ENCODE measurements around the gene SLC27A2. TPM values are rescaled to one million over a fixed set of nuclear protein-coding genes. Genes with fewer than 3 reads are reported as not detected.

SLC27A2 gene
- total and polyA plus RNA-seq, 10 of the 15 experiments (the other 5 are each of a cell fraction or from before 2014, with no cell fraction given) = 0.22 to 1.2 (median 0.69) TPM; not detected in 1

DNA sequence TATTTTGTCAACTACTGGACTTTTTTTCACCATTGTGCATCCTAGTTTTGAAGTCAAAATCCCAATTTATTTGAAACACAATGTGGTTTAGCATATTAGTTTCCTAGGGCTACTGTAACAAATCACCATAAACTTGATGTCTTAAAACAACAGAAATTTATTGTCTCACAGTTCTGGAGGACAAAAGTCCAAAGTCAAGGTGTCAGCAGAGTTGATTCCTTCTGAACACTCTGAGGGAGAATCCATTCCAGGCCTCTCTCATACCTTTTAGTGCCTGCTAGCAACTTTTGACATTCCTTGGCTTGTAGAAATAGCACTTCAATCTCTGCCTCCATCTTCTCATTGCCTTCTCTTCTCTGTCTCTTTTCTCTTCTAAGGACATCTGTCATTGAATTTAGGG is 14.9 kb upstream of the SLC27A2 start:
- Histone ChIP-seq H4K20me1 (ENCODE audit: control insufficient read depth, insufficient read depth) (no peaks in the 10 kb centered on the region), H3K36me3 (ENCODE audit: control insufficient read depth in 2 of 2, insufficient read depth in 2 of 2, low read length in 1 of 2) (no peaks in the 10 kb centered on the region), H3K79me2 (ENCODE audit: control insufficient read depth, insufficient read depth, low read length) (no peaks in the 10 kb centered on the region), H3K27ac (ENCODE audit: control insufficient read depth, insufficient read depth) (no peak overlapping the region), H3K9ac (ENCODE audit: control insufficient read depth, insufficient read depth, low read length) (no peak overlapping the region), H3K4me1 (ENCODE audit: control insufficient read depth, insufficient read depth, low read length) (no peaks in the 10 kb centered on the region), H3K9me3 (replicated peaks; ENCODE audit: control insufficient read depth, insufficient read depth, low read length) (no peaks in the 10 kb centered on the region; the same call in 2 of the 3 replicates), H3K4me2 (ENCODE audit: control insufficient read depth, insufficient read depth) (no peak overlapping the region), H2AFZ (ENCODE audit: control insufficient read depth, low read depth, low read length) (no peak overlapping the region), H3K4me3 (no peak overlapping the region), H3K27me3 (replicated peaks in 1 of 2; ENCODE audit: control insufficient read depth in 2 of 2, insufficient read depth in 2 of 2, low read length in 1 of 2) (no peaks in the 10 kb centered on the region; a peak in 1 of 4 replicates)
- RAD21 ChIA-PET (ENCODE audit: unreplicated experiment) = no interaction called here
- TF ChIP-seq ZZZ3 (IDR thresholded peaks at IDR 0.05; ENCODE audit: control insufficient read depth, insufficient read length, low read depth) (no peak), NR2C1 (IDR thresholded peaks at IDR 0.05) (no peak)
- no TSS peak for BruUV-seq (replicated peaks)
- CTCF ChIA-PET = interaction anchor here (1.1 kb wide), 1 partner anchor 12 kb away, joined by 3 read pairs; no protein-coding TSS in a partner anchor
- intact Hi-C loops (cut with micrococcal nuclease; ENCODE audit: unreplicated experiment) = no loop called here
- SMC1A ChIA-PET (ENCODE audit: uncharacterized antibody, unreplicated experiment) = no interaction called here
- ATAC-seq (no peak), FAIRE-seq (no peak), DNase-seq (ENCODE audit: low read depth, low spot score) (no peak)
- in situ Hi-C loops (cut with MboI) = no loop called here
- POLR2A ChIA-PET = interaction anchor here (0.6 kb wide), 1 partner anchor 813 kb away, joined by 3 read pairs; no protein-coding TSS in a partner anchor

DNA sequence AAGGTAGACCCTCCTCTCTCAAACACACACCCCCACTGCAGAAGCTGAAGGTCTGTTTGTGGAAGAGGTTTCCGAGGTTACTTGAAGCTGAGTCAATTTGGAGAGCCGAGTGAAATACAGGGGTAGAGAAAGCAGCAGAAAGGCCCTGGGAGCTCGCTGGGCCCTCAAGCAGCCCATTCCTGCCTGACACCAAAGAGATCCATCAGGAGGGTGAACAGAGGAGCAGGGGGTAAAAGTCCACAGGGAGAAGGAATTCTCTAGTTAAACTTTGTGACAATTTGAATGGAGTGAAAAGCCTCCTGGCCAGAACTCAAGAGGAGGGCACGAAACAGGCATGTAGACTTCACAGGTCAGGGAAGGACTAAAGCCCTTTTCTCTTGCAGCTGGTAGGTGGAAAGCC is 13.6 kb upstream of the SLC27A2 start:
- POLR2A ChIA-PET = no interaction called here
- H3K9ac ChIP-seq (ENCODE audit: control insufficient read depth, insufficient read depth, low read length) = no peak overlapping the region
- intact Hi-C loops (cut with micrococcal nuclease; ENCODE audit: unreplicated experiment) = no loop called here

More for the DNA sequence above, 13.6 kb upstream of the SLC27A2 start:
- in situ Hi-C loops (cut with MboI) = no loop called here
- ChIA-PET CTCF (no interaction called here), SMC1A (ENCODE audit: uncharacterized antibody, unreplicated experiment) (no interaction called here), RAD21 (ENCODE audit: unreplicated experiment) (no interaction called here)
- 38% methylated on average over 4 of the region's 4 CpGs for WGBS (ENCODE audit: insufficient coverage, insufficient replicate concordance, low lambda C conversion rate, missing lambda C conversion rate)
- DNase-seq (ENCODE audit: low read depth, low spot score) (no peak), ATAC-seq (no peak), FAIRE-seq (no peak)
- H3K36me3 ChIP-seq (ENCODE audit: control insufficient read depth in 2 of 2, insufficient read depth in 2 of 2, low read length in 1 of 2) = no peaks in the 10 kb centered on the region
- no peaks in the 10 kb centered on the region for H4K20me1 ChIP-seq (ENCODE audit: control insufficient read depth, insufficient read depth)
- H3K4me1 ChIP-seq (ENCODE audit: control insufficient read depth, insufficient read depth, low read length) = no peaks in the 10 kb centered on the region
- TF ChIP-seq, protein P1, sequence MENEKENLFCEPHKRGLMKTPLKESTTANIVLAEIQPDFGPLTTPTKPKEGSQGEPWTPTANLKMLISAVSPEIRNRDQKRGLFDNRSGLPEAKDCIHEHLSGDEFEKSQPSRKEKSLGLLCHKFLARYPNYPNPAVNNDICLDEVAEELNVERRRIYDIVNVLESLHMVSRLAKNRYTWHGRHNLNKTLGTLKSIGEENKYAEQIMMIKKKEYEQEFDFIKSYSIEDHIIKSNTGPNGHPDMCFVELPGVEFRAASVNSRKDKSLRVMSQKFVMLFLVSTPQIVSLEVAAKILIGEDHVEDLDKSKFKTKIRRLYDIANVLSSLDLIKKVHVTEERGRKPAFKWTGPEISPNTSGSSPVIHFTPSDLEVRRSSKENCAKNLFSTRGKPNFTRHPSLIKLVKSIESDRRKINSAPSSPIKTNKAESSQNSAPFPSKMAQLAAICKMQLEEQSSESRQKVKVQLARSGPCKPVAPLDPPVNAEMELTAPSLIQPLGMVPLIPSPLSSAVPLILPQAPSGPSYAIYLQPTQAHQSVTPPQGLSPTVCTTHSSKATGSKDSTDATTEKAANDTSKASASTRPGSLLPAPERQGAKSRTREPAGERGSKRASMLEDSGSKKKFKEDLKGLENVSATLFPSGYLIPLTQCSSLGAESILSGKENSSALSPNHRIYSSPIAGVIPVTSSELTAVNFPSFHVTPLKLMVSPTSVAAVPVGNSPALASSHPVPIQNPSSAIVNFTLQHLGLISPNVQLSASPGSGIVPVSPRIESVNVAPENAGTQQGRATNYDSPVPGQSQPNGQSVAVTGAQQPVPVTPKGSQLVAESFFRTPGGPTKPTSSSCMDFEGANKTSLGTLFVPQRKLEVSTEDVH (IDR thresholded peaks at IDR 0.05; ENCODE audit: low read depth, partially characterized antibody) = no peak
- BruUV-seq (replicated peaks) = no TSS peak
- no peak overlapping the region for H3K4me3 ChIP-seq
- H3K79me2 ChIP-seq (ENCODE audit: control insufficient read depth, insufficient read depth, low read length) = no peaks in the 10 kb centered on the region
- H3K4me2 ChIP-seq (ENCODE audit: control insufficient read depth, insufficient read depth) = no peak overlapping the region
- H3K9me3 ChIP-seq (replicated peaks; ENCODE audit: control insufficient read depth, insufficient read depth, low read length) = no peaks in the 10 kb centered on the region; the same call in 2 of the 3 replicates
- H3K27ac ChIP-seq (ENCODE audit: control insufficient read depth, insufficient read depth) = no peak overlapping the region
- H3K27me3 ChIP-seq (replicated peaks in 1 of 2; ENCODE audit: control insufficient read depth in 2 of 2, insufficient read depth in 2 of 2, low read length in 1 of 2) = no peaks in the 10 kb centered on the region; a peak in 1 of 4 replicates
- no peak overlapping the region for H2AFZ ChIP-seq (ENCODE audit: control insufficient read depth, low read depth, low read length)

Measured in GM12878 (cell line).